ENCODE measurements around the gene SNED1.

Gene SNED1

GRCh38 chr2:241030883-241031282 lies 32.5 kb downstream of the SNED1 start:
- DNase-seq, result no peak

GRCh38 chr2:241031436-241032165 lies 33.2 kb downstream of the SNED1 start:
- no peak for DNase-seq

- no peak for DNase-seq
Observed at GRCh38 chr2:241033336-241033987, 35.0 kb downstream of the SNED1 start.

- DNase-seq, result no peak
Observed at GRCh38 chr2:241033994-241034393, 35.6 kb downstream of the SNED1 start.

GRCh38 chr2:241034490-241035141 lies 36.2 kb downstream of the SNED1 start:
- DNase-seq, result no peak

- DNase-seq, result peak; percentile 39
Observed at GRCh38 chr2:241035142-241035817, 36.9 kb downstream of the SNED1 start.

GRCh38 chr2:241035818-241036396 lies 37.5 kb downstream of the SNED1 start:
- peak; percentile 41 for DNase-seq

GRCh38 chr2:241036397-241036963 lies 38.1 kb downstream of the SNED1 start:
- peak; percentile 68 for DNase-seq

- no peak for DNase-seq
Observed at GRCh38 chr2:241036964-241037421, 38.6 kb downstream of the SNED1 start.

GRCh38 chr2:241037498-241037897 lies 39.1 kb downstream of the SNED1 start:
- DNase-seq, result no peak

GRCh38 chr2:241038374-241039180 lies 40.2 kb downstream of the SNED1 start:
- no peak for DNase-seq

- no peak for DNase-seq
Observed at GRCh38 chr2:241039416-241039815, 41.0 kb downstream of the SNED1 start.

GRCh38 chr2:241040081-241040803 lies 41.8 kb downstream of the SNED1 start:
- DNase-seq, result no peak

GRCh38 chr2:241041589-241042158 lies 43.3 kb downstream of the SNED1 start:
- peak; percentile 11 for DNase-seq

- no peak for DNase-seq
Observed at GRCh38 chr2:241043581-241043980, 45.2 kb downstream of the SNED1 start.

GRCh38 chr2:241047253-241048010 lies 49.0 kb downstream of the SNED1 start:
- DNase-seq, result no peak

GRCh38 chr2:241048149-241048948 lies 49.9 kb downstream of the SNED1 start:
- no peak for DNase-seq

- DNase-seq, result no peak
Observed at GRCh38 chr2:241048949-241049343, 50.5 kb downstream of the SNED1 start.
